Esophagus squamous epithelium (tissue), 5 donors: ENCODE data around the gene NRP2. TPM values are rescaled to one million over a fixed set of nuclear protein-coding genes. Genes with fewer than 3 reads are reported as not detected.
A peak's percentile ranks its signal among the peaks of the same experiment; 100 is the strongest.

Experiments
- DNase-seq: peaks from one replicate; lab custom pipeline; 2025; lab: John Stamatoyannopoulos, UW
- H3K27ac ChIP-seq, 4 donors: fragments of 200-600 bp; sonication (generic); one replicate each; pipeline ENCODE4 v1.5.1; 2016 to 2019; ENCODE audit warnings: mild to moderate bottlenecking in 1 of 4
- H3K27me3 ChIP-seq, 4 donors: fragments of 200-600 bp; sonication (generic); 1 replicate in 3 of 4; 2 replicates in 1 of 4; pipeline versions ENCODE4 v1.5.1 to v1.6.0; 2017 to 2021; ENCODE audit warnings: antibody characterized with exemption in 1 of 4
- H3K36me3 ChIP-seq, 3 donors: fragments of 200-600 bp; sonication (generic); one replicate each; pipeline ENCODE4 v1.5.1; 2016 to 2019
- H3K4me1 ChIP-seq, 3 donors: fragments of 200-600 bp; sonication (generic); one replicate each; pipeline ENCODE4 v1.5.1; 2017 to 2019
- H3K4me3 ChIP-seq, 4 donors: fragments of 200-600 bp; sonication (generic); 1 replicate in 3 of 4; 2 replicates in 1 of 4; pipeline ENCODE4 v1.5.1; 2016 to 2019; ENCODE audit warnings: mild to moderate bottlenecking in 2 of 4, moderate library complexity in 1 of 4
- H3K9me3 ChIP-seq, 3 donors: fragments of 200-600 bp; sonication (generic); one replicate each; pipeline ENCODE4 v1.5.1; 2016 to 2019
- POLR2A ChIP-seq, 4 donors: fragments of 450-650 bp; IDR thresholded peaks; one replicate each; pipeline ENCODE4 v1.6.1; 2017; ENCODE audit warnings: antibody characterized with exemption in 4 of 4, mild to moderate bottlenecking in 4 of 4, moderate library complexity in 3 of 4
- WGBS, 2 donors: methylation state at CpG; one replicate each; pipeline ENCODE4 v1.1.5; 2018; 5-methylcytosine and 5-hydroxymethylcytosine counted together
- intact Hi-C: fragments of 100-400 bp; cut with DNase I; formaldehyde crosslinking; loops from one replicate; pipeline ENCODE4 v1.15.0; 2022
- total RNA-seq, 4 donors: library from RNA; depleted of rRNA; stranded (reverse); fragments of >200 nt; gene quantifications; one replicate each; pipeline ENCODE4 v1.1.0, GENCODE V29; 2016
- TF ChIP-seq, protein P1 (sequence below), 6 experiments: fragments of 450-650 bp in 4 of 6; fragments of 200-600 bp in 2 of 6; sonication (generic) in 2 of 6; IDR thresholded peaks; one replicate each; pipeline ENCODE4 v1.5.1; 2016 to 2019; ENCODE audit warnings: antibody characterized with exemption in 6 of 6, mild to moderate bottlenecking in 4 of 6, moderate library complexity in 4 of 6
- donor health status: DM: yes; HTN: yes; CAD: no.

The NRP2 gene
- total RNA-seq, result 10 to 100 TPM in 3 of 4 donors, 1 to 10 TPM in 1; 7.1 to 58.6 (median 21.4) TPM

DNA sequence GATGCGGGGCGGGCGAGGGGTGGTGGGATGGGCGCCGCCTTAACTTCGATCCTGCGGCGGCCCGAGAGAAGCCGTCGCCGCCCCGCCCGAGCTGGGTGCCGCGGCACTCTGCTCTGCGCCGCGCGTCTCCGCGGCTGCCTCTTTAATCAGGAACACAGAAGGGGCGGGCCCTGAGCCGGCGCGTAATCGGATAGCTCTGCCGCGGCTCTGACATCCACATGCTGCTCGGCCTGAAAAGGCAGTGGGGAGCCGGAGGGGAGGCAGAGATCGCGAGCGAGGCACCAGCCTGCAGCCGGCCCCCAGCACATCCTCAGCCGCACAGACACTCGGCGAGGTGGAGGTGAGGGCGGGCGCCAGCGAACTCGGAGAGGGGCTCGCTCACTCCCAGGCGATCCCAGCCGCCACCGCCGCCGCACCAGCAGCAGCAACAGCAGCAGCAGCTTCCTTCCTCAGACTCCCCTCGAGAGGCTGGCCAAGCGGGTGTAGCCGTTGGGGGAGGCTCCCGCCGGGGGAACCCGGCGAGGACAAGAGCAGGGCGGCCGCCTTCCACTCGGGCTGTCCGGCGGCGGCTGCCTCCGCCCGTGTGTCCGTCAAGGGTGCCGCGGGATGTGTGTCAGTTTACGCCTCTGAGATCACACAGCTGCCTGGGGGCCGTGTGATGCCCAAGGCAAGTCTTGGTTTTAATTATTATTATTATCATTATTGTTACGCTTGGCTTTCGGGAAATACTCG is at the start of gene NRP2:
Gene NRP2, plus strand, starts transcription at position 263 of the 732 bp plus-strand sequence. CDS start 790 bp downstream, outside the sequence.
- TF ChIP-seq POLR2A (IDR thresholded peaks at IDR 0.05), result peak; percentile 29 to 98 (median 72)
- TF ChIP-seq, protein P1, sequence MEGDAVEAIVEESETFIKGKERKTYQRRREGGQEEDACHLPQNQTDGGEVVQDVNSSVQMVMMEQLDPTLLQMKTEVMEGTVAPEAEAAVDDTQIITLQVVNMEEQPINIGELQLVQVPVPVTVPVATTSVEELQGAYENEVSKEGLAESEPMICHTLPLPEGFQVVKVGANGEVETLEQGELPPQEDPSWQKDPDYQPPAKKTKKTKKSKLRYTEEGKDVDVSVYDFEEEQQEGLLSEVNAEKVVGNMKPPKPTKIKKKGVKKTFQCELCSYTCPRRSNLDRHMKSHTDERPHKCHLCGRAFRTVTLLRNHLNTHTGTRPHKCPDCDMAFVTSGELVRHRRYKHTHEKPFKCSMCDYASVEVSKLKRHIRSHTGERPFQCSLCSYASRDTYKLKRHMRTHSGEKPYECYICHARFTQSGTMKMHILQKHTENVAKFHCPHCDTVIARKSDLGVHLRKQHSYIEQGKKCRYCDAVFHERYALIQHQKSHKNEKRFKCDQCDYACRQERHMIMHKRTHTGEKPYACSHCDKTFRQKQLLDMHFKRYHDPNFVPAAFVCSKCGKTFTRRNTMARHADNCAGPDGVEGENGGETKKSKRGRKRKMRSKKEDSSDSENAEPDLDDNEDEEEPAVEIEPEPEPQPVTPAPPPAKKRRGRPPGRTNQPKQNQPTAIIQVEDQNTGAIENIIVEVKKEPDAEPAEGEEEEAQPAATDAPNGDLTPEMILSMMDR (IDR thresholded peaks at IDR 0.05), result peak in 2 of 6 experiments; percentile 9 to 15
- intact Hi-C loops, result loop anchor here (10.0 kb wide), 1 partner anchor 62 kb away; no protein-coding TSS in a partner anchor
- Histone ChIP-seq H3K4me1 (peaks cover 8 to 87% (median 9%) of the 10 kb centered on the region in 3 donors), H3K4me3 (peak within 1 kb of the TSS; percentile 55 to 80 (median 64)), H3K9me3 (no peaks in the 10 kb centered on the region), H3K27ac (peak within 1 kb of the TSS; percentile 86 to 95 (median 90)), H3K36me3 (no peaks in the 10 kb centered on the region), H3K27me3 (peaks cover 0 to 30% (median 0%) of the 10 kb centered on the region in 4 donors)
- WGBS, 2 donors, result 0% methylated on average over 6 to 21 of the region's 71 CpGs
- DNase-seq, result no peak

GRCh38 chr2:205633994-205634393 is 48.3 kb upstream of the NRP2 start:
- H3K27ac ChIP-seq, result no peak overlapping the region
- intact Hi-C loops, result no loop called here
- WGBS, 2 donors, result 43 to 61% methylated on average over 1 of the region's 1 CpG
- no peak for DNase-seq
- no peaks in the 10 kb centered on the region for H3K36me3 ChIP-seq
- no peak overlapping the region for H3K4me3 ChIP-seq
- TF ChIP-seq POLR2A (IDR thresholded peaks at IDR 0.05), result no peak
- TF ChIP-seq, protein P1 (IDR thresholded peaks at IDR 0.05), result no peak
- H3K27me3 ChIP-seq, result no peaks in the 10 kb centered on the region
- H3K9me3 ChIP-seq, result no peaks in the 10 kb centered on the region
- peaks cover 0 to 10% (median 8%) of the 10 kb centered on the region in 3 donors for H3K4me1 ChIP-seq

DNA sequence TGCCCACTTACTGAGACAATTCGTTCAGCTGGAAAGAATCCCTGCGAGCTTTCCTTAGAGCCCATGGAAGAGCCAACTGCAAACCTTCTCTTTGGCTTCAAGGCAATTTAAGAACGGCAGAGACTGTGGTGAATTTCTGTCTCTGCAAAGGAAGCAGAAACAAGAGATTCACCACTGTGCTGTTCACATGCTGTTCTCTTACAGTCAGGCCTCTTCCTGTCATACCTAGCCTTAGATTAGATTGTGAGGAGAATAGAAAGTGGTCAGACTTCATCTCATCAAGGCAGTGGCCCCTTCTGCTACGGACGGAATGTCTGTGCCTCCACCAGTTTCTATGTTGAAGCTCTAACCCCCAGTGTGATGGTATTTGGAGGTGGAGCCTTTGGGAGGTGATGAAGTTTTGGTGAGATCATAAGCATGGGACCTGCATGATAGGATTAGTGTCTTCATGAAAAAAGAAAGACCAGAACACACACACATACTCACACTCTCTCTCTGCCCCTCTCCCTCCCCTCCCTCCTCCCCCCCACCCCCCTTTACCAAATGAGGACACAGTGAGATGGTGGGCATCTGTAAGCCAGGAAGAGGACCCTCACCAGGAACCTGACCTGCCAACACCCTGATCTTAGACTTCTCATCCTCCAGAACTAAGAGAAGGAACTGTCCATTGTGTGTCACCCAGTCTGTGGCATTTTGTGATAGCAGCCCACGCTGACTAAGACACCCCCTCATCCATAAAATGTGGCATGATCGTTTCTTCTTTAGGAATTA is 45.6 kb upstream of the NRP2 start:
- Histone ChIP-seq H3K36me3 (no peaks in the 10 kb centered on the region), H3K4me3 (no peak overlapping the region), H3K9me3 (no peaks in the 10 kb centered on the region), H3K27ac (no peak overlapping the region), H3K27me3 (no peaks in the 10 kb centered on the region), H3K4me1 (no peaks in the 10 kb centered on the region)
- no peak for DNase-seq
- WGBS, 2 donors, result 64 to 77% methylated on average over 7 of the region's 7 CpGs
- intact Hi-C loops, result no loop called here
- TF ChIP-seq, protein P1 (IDR thresholded peaks at IDR 0.05), result no peak

DNA sequence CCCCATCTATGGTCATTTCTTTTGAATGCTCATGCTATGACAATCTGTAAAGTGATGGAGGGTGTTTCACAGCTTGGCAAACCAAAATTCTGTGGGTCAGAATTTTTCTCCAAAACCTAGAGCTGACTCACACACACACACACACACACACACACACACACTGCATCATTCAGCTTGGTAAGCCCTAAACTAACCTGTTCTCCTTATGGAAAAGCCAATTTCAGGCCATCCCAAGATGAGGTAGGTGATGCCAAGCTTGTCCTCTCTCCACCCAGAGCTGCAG is 45.0 kb upstream of the NRP2 start:
- no peaks in the 10 kb centered on the region for H3K36me3 ChIP-seq
- intact Hi-C loops, result no loop called here
- no peak for DNase-seq
- no peak overlapping the region for H3K4me3 ChIP-seq
- no peaks in the 10 kb centered on the region for H3K9me3 ChIP-seq
- no peak for TF ChIP-seq POLR2A (IDR thresholded peaks at IDR 0.05)
- TF ChIP-seq, protein P1 (IDR thresholded peaks at IDR 0.05), result no peak
- peaks cover 0 to 4% (median 0%) of the 10 kb centered on the region in 4 donors for H3K27me3 ChIP-seq
- H3K4me1 ChIP-seq, result no peaks in the 10 kb centered on the region
- H3K27ac ChIP-seq, result no peak overlapping the region
